Measurements from ENCODE around the gene SHMT1. TPM values are rescaled to one million over a fixed set of nuclear protein-coding genes. Genes with fewer than 3 reads are reported as not detected.
"Not testable (repeated sequence)": the region's sequence is repeated elsewhere in the genome, so short reads cannot be mapped to it uniquely, and the experiment has no call there.

SHMT1 gene
- total and polyA plus RNA-seq, 3 donors from 2014 or later: 36.4 to 48.1 (median 45.9) TPM

DNA sequence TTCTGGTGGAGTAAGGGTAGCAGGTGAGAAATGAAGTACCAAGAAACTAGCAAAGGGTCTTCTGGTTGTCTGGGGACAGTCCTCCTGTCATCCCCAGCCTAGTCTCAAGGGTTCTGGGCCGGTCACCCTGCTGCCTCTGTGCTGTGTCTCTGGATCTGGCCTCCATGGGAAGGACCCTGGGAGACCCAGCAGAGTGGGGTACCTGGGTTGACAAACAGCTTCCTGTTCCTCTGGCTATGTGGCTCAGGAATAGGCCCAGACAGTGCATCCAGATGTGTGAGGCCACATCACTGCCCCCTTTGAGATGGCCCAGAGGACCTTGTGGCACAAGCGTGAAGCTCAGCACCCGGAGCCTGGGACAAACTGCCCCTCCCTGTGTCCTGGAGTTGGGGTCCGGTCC is 24.9 kb upstream of the SHMT1 start:
- H3K4me1 ChIP-seq; DNase-seq; H3K9me3 ChIP-seq; intact Hi-C loops (cut with DNase I; ENCODE audit: low total_unique reads); H3K27me3 ChIP-seq; H3K27ac ChIP-seq; H3K36me3 ChIP-seq (ENCODE audit: low read depth, missing control alignments); H3K4me3 ChIP-seq: not testable (repeated sequence)
- 75 to 100% methylated on average over 2 to 4 of the region's 4 CpGs for WGBS, 2 donors

DNA sequence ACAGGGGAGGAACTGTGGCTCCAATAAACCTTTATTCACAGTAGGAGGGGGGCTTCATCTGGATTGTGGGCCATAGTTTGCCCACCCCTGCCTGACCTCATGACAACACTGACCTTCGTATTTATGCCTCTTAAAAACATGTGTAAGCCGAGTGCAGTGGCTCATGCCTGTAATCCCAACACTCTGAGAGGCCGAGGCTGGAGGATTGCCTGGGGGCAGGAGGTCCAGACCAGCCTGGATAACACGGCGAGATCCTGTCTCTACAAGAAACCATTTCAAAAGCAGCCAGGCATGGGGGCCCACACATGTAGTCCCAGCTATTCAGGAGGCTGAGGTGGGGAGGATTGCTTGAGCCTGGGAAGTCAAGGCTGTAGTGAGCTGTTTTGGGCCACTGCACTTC is 24.2 kb upstream of the SHMT1 start:
- H3K4me3 ChIP-seq; H3K27ac ChIP-seq; H3K36me3 ChIP-seq (ENCODE audit: low read depth, missing control alignments); H3K27me3 ChIP-seq; DNase-seq; H3K9me3 ChIP-seq; H3K4me1 ChIP-seq; intact Hi-C loops (cut with DNase I; ENCODE audit: low total_unique reads): not testable (repeated sequence)
- WGBS, 2 donors: 60 to 87% methylated on average over 1 to 5 of the region's 5 CpGs

DNA sequence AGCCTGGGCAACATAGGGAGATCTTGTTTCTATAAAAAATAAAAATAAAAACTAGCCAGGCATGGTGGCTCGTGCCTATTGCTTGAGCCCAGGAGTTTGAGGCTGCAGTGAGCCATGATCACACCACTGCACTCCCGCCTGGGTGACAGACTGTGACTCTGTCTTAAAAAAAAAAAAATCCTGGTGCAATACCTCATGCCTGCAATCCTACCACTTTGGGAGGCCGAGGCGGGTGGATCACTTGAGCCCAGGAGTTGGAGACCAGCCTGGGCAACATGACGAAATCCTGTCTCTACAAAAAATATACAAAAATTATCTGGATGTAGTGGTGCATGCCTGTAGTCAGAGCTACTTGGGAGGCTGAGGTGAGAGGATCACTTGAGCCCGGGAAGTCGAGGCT is 20.9 kb upstream of the SHMT1 start:
- DNase-seq; H3K36me3 ChIP-seq (ENCODE audit: low read depth, missing control alignments); H3K27me3 ChIP-seq; H3K4me1 ChIP-seq; H3K9me3 ChIP-seq; H3K4me3 ChIP-seq; H3K27ac ChIP-seq; intact Hi-C loops (cut with DNase I; ENCODE audit: low total_unique reads): not testable (repeated sequence)
- WGBS, 2 donors: 91 to 96% methylated on average over 7 of the region's 7 CpGs

DNA sequence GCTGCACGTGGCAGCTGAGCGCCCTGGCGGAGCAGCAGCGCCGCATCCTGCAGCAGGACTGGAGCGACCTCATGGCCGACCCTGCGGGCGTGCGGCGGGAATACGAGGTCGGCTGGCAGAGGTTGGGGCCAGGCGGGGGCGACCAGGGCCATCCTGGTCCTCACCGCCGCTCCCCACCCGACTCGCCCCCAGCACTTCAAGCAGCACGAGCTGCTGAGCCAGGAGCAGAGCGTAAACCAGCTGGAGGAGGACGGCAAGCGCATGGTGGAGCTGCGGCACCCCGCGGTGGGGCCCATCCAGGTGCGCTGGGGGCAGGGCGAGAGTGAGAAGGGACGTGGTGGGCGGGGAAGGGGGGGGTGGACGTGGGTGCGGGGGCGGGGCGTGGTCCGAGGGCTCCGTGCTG is 19.7 kb upstream of the SHMT1 start:
- peak overlapping the region in 1 of 2 donors; percentile 44 for H3K4me3 ChIP-seq
- H3K9me3 ChIP-seq; H3K27ac ChIP-seq; H3K27me3 ChIP-seq; H3K36me3 ChIP-seq (ENCODE audit: low read depth, missing control alignments); intact Hi-C loops (cut with DNase I; ENCODE audit: low total_unique reads); H3K4me1 ChIP-seq; DNase-seq: not testable (repeated sequence)
- WGBS, 2 donors: 7% methylated on average over 30 of the region's 36 CpGs; no CpG with 5 or more reads in 1 of the 2 donors

DNA sequence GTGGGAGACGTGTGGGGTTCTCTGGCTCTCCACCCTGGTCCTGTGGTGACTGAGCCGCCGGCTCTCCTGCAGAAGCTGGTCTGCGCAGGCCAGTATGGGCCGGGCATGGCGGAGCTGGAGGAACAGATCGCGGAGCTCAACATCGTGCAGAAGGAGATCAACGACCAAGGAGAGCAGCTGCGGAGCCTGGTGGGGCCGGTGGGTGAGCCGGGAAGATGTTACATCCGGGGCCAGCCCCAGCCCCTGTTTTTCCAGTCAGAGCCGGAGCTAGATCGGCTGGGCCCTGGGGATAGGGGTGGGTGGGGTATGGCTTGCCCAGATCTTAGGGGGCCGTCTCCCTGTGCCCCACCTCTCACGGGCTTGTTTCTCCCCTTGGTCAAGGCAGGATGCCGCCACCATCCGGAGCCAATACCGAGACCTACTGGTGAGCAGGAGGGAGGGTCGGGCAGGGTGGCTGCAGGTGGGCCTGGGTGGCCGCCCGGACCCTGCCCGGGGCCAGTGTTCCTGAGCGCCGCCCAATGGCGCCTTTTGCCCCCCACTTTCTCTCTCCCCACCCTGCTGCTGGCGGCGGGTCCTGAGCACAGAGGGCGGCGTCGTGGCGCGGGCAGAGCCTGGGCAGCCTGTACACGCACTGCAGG is 19.2 kb upstream of the SHMT1 start:
- TF ChIP-seq, protein P1, sequence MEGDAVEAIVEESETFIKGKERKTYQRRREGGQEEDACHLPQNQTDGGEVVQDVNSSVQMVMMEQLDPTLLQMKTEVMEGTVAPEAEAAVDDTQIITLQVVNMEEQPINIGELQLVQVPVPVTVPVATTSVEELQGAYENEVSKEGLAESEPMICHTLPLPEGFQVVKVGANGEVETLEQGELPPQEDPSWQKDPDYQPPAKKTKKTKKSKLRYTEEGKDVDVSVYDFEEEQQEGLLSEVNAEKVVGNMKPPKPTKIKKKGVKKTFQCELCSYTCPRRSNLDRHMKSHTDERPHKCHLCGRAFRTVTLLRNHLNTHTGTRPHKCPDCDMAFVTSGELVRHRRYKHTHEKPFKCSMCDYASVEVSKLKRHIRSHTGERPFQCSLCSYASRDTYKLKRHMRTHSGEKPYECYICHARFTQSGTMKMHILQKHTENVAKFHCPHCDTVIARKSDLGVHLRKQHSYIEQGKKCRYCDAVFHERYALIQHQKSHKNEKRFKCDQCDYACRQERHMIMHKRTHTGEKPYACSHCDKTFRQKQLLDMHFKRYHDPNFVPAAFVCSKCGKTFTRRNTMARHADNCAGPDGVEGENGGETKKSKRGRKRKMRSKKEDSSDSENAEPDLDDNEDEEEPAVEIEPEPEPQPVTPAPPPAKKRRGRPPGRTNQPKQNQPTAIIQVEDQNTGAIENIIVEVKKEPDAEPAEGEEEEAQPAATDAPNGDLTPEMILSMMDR (IDR thresholded peaks at IDR 0.05): no peak
- TF ChIP-seq POLR2A (IDR thresholded peaks at IDR 0.05): no peak
- intact Hi-C loops (cut with DNase I; ENCODE audit: low total_unique reads): no loop called here
- H3K9me3 ChIP-seq: no peaks in the 10 kb centered on the region
- H3K36me3 ChIP-seq (ENCODE audit: low read depth, missing control alignments): no peaks in the 10 kb centered on the region
- no peak for DNase-seq
- 5 to 53% methylated on average over 14 to 36 of the region's 36 CpGs for WGBS, 2 donors
- no peak overlapping the region for H3K27ac ChIP-seq
- H3K4me1 ChIP-seq: peaks cover 3% of the 10 kb centered on the region
- no peaks in the 10 kb centered on the region for H3K27me3 ChIP-seq
- H3K4me3 ChIP-seq: peak overlapping the region in 1 of 2 donors; percentile 44

DNA sequence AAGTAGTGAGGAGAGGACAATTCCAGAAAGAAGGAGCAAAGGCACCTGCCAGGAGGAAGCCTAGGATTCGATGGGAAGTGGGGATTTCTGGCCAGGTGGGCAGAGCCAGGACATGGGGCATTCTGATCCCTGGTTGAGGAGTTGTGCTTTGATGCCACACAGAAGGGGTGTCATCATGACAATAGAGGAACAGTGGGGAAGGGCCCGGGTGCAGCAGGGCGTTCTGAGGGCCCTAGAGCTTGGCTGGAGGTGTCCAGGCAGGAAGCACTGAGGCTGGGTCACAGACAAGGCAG is 18.5 kb upstream of the SHMT1 start:
- H3K4me1 ChIP-seq: peaks cover 3% of the 10 kb centered on the region
- no peaks in the 10 kb centered on the region for H3K9me3 ChIP-seq
- no peaks in the 10 kb centered on the region for H3K36me3 ChIP-seq (ENCODE audit: low read depth, missing control alignments)
- DNase-seq: no peak
- TF ChIP-seq POLR2A (IDR thresholded peaks at IDR 0.05): no peak
- TF ChIP-seq, protein P1 (IDR thresholded peaks at IDR 0.05): no peak
- no peaks in the 10 kb centered on the region for H3K27me3 ChIP-seq
- intact Hi-C loops (cut with DNase I; ENCODE audit: low total_unique reads): no loop called here
- H3K4me3 ChIP-seq: no peak overlapping the region
- no peak overlapping the region for H3K27ac ChIP-seq
- 72 to 93% methylated on average over 3 of the region's 3 CpGs for WGBS, 2 donors

DNA sequence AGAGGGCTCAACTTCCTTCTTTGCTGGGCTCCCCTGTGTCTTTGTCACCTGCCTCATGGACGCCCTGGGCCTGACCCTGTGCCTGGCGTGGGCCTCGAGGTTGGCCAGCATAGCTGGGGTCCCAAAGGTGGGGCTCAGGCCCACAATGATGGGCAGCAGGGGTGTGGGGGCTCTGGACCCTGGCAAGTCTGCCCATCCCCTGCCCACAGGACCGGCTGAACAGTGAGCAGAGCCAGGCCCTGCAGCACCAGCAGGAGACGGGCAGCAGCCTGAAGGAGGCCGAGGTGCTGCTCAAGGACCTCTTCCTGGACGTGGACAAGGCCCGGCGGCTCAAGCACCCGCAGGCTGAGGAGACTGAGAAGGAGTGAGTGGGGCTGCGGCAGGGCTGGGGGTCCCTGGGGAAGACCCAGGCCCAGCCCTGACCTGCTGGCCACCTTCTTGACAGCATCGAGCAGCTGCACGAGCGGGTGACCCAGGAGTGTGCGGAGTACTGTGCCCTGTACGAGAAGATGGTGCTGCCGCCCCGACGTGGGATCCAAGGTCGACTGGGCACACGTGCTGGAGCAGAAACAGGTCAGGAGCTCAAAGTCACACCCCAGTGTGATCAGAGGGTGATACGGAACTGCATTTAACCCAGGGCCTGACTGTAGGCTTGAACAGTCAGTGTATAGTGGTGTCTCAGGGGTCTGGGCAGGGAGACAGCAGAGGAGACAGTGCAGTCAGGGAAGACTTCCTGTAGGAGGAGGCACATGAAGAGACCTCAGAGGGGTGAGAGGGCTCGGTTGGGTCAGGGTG is 18.0 kb upstream of the SHMT1 start:
- no peak for DNase-seq
- intact Hi-C loops (cut with DNase I; ENCODE audit: low total_unique reads): no loop called here
- no peak overlapping the region for H3K4me3 ChIP-seq
- 84 to 86% methylated on average over 14 to 23 of the region's 23 CpGs for WGBS, 2 donors
- TF ChIP-seq, protein P1 (IDR thresholded peaks at IDR 0.05): no peak
- no peak for TF ChIP-seq POLR2A (IDR thresholded peaks at IDR 0.05)
- H3K4me1 ChIP-seq: peaks cover 3% of the 10 kb centered on the region
- H3K36me3 ChIP-seq (ENCODE audit: low read depth, missing control alignments): no peaks in the 10 kb centered on the region
- no peak overlapping the region for H3K27ac ChIP-seq
- no peaks in the 10 kb centered on the region for H3K9me3 ChIP-seq
- no peaks in the 10 kb centered on the region for H3K27me3 ChIP-seq
